HG03103 (cell line): ENCODE data around the gene LINC01488.

Experiments used
- ATAC-seq: cut with Tn5 transposase; IDR thresholded peaks from one replicate; pipeline ENCODE4 v1.9.1; 2021; ENCODE audit warnings: low read depth; ENCODE audit not compliant: unreplicated experiment

LINC01488 gene

DNA sequence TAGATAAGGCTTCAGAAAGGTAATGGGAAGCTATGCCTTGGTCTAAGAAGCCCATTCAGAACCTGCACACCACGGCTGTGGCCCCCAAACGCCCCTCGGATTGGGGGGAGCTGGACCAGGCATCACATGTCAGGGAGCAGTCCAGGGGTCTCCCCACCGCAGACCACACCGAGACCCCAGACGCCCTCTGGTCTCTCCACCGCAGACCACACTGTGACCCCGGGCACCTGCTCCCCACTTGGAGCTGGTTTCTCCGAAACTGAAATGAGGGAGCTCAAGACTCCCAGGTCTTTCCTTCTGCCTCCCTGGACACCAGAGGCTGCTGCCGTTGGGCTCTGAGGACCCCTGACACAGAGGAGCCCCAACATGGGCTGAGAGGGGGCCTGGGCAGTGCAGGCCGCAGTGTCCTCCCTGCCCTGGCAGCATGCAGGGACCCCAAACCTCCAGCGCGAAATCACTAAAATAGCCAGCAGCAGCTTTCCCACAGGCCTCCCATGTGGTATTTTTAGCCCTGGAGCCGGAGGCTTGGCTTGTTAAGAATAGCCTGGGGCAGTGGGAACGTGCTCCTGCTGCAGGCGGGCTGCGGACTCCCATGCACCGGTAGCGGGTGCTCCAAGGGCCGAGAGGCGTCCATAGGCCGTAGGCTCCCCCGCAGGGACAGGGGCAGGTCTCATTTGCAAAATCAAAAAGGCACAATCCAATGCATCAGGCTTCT lies 7.7 kb downstream of the LINC01488 start:
- no peak for ATAC-seq

DNA sequence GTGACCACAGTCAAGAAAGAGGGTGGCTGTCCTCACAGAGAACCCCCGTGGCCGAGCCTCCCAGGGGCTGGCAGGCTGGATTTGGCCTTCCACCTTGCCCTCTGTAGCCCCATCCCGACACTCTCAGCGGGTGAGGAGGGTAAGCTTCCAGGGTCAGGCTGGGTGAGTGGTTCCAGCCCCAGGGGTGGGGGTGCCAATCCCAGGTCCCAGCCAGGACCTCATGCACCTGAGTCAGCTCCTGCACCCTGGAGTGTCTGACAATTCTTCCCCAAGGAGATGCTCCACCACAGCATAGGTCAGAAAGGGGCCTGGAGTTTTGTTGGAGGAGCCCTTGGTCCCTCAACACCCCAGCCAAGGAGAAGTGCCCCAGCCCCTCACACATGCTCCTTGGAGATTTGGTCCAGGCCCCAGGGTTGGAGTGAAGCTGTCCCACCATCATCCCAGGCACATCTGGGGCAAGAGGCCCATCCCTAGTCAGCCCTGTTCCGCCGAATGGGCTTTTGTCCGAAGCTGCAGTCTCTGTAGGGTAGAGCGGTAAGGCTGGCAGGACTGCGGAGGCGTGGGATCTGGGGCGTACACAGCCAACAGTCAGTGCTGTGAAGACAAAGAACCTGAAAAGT lies 8.4 kb downstream of the LINC01488 start:
- ATAC-seq = no peak

DNA sequence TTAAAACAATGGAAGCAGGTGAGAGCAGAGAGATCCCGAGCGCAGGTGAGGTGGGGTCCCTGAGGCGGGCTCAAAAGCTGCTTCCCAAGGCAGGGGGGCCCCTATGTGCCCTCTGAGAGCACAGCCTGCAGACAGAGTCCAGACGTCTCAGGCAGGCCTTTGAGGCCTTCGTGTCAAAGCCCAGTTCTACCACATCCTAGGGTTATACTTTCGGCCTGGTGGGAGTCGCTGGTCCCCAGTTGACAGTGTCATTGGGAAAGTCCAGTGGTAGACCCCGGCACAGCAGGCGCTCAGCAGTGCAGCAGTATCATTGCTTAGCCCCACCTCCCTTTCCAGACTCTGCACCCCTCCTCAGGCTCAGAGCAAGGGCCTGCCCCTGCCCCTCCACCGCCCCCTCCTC lies 9.1 kb downstream of the LINC01488 start:
- ATAC-seq = no peak

DNA sequence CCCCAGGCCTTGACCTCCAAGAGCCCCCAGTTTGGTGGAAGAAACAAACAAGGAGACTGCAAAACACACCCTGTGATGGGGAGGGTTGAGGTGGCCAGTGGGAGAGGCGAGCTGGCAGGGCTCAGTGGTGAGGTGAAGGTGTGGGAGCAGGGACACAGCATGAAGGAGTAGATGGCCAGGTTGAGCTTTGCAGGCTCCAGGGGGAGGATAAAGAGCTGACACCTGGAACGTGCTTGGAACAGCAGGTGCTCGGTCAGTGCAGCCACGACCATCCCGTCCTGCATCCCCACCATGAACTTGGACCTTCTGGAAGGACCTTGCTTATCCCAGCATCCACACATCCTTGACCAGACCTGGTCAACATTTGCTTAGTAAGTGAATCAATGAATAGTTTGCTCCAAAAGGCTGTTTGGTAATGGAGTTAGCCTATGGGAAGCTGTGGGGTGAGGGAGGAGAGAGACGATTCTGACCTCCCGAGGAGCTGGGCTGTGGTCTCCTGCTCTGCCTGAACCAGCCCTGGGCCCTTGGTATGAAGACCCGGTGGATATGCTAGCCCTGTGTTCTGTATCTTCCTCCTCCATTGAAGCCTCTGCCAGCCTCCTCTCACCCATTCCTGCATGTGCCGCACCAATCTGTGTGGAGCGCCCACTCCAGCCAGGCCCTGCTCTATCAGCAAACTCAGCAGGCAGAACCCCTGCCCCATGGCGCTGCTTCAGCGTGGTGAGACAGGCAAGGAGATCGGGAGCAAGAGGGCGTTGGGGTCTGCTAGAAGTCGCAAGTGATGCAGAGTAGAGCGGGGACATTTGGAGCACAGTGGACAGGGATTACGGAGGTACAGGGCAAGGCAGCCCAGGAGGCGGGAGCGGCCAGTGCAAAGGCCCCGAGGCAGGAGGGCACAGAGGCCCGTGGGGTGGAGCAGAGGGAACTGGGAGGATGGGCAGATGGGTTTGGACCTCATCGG lies 9.9 kb downstream of the LINC01488 start:
- no peak for ATAC-seq

DNA sequence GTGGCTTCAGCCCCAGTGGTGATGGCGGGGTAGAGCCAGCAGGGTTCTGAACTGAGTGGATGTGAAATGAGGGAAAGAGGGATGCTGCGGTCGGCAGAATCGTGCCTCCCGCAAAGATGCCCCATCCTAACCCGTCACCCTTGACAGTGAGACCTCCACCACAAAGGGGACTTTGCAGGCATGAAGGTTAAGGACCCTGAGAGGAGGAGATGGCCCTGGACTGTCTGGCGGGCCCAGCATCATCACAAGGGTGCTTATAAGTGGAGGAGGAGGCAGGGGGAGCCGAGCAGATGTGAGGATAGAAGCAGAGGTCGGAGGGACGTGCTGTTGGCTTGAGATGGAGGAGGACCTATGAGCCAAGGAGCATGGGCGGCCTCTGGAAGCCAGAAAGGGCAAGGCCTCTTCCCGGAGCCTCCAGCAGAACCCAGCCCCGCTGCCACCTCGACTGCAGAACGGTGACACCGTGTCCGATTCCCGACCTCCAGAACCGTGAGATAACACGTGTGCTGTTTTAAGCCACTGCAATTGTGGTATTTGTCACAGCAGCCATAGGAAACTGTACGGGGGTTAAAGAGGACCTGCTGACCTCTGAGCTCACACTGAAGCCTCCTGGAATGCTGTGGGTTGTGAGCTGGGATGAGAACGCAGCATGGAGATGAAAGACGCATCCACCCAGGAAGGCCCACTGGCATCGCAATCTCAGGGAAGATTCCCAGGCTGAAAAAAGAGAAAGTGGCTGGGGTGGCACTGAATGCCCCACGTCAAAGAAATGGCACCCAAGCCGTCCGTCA lies 10.9 kb downstream of the LINC01488 start:
- ATAC-seq = no peak

DNA sequence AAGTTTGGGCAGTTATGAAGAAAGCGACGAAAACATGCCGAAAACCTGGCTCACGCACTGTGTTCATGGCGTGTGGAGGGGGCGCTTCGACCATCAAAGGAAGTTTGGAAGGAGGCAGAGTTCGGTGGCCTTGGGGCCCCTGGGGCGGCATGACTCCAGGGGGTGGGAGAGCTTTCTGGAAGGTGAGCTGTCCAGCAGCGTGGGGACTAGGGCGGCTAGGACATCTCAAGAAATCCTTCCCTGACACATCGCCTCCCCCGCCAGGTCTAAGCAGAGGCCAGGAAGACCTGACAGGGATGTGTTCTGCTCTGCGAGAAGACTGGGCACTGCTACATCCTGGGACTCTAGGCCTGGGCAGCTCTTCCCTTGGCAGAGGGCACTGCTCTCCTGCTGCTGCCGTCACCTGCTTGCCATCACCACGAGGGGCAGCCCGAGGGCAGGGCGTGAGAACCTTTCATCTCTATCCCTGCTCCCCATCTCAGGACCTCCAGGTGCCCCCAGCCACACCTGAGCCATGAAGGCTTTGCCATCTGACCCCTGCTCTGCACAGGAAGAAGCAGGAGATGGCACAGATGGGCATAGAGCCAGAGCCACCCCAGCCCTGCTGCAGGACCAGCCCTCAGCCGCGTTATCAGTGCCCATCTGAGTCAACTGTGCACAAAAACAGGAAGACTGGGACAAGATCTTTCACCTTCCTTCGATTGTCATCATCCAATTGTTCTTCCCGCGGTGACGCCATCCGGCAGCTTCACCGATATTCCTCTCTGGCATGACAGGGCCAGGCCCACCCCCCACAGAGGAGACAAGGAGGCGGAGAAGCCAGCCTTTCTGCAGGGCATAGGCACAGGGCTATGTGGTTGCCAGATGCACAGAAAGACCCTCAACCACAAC lies 12.7 kb downstream of the LINC01488 start:
- no peak for ATAC-seq

DNA sequence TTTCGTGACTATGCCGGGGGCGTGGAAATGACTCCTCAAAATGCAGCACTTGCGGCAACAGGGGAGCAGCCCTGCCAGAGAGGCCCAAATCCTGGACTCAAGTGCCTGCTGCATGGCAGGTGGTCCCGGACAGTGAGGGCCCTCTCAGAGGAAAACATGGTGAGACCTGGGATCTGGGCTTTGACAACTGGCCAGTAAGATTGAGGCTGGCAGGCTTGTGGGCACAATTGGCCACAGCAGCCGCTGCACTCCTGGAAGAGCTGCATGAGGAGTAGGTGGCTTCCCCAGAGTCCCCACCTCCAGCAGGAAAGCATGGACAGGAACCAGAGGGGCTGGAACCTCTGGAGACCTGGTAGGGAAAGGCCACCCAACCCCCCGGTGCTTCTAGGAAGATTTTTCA lies 13.4 kb downstream of the LINC01488 start:
- ATAC-seq = no peak

DNA sequence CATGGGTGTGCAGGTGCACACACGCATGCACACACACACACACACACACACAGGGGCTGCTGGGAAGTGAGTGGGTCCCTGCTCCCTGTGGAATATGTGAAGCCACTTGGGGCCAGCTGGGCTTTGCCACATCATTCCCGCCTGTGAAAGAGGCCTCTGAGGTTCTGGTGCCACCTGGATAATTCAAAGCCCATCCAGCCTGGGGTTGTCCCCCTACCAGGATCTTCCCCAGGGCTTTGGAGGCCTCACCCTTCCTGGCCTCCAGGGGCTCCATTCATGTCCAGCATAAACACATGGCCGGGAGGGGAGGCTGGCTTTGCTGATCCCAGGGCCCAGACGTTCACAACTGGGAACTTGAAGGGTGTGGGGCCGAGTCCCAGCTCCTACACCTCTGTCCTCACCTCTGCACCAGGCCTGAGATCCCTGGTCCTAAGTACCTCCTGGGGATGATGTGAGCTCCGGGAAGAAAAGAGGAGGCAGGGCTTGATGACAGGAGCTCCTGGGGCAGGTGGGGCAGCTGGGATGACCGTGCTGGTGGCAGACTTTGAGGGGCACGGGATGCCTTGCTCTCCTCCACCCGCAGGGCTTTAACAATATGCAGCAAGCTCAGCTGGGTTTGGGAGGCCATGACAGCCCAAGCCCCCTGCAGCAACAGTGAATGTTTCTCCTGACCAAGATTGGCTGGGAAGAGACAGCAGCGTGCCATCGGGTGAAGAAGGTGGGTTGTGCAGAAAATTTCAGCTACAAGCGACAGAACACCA lies 14.2 kb downstream of the LINC01488 start:
- ATAC-seq = no peak

DNA sequence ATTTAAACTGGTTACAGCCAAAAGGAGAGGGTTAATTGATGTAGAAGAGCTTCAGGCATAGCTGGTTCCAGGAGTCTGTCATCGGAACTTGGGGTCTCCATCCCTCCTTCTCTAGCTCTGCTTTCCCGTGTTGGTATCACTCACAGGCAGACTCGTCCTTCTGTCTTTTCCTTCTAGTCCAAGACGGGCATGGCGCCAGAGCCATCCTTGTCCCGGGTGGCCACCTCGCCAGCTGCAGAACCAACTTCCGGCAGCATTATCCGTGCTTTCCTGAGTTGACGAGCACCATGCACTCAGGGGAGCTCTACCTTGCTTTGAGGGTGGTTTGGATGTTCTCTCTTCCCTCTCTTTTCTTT lies 14.7 kb downstream of the LINC01488 start:
- no peak for ATAC-seq

DNA sequence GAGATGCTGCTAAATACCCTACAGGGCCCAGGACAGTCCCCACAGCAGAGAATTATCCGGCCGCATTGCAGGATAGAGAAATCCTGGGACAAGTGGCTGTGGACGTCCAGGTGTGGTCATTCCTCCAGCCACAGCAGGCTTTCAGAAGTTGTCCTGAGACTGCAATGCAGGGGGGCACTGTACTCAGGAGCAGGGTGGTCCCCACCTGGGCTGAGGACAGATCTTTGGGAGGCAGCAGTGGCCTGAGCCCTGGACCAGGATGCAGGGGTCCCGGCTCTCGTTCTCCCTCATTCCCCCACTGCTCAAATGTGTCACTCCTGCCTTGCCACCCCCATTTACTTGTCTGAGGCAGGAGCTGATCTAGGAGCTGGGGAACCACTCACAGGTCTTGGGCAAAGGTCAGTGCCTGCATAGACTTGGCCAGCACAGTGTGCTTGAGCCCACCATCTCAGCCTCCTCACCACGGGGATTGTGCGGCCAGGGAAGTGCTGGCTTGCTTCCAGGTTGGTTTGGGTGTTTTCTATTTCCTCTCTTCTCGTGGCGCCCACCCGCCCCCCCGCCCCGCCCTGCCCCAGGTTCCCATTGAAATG lies 15.3 kb downstream of the LINC01488 start:
- ATAC-seq = no peak

DNA sequence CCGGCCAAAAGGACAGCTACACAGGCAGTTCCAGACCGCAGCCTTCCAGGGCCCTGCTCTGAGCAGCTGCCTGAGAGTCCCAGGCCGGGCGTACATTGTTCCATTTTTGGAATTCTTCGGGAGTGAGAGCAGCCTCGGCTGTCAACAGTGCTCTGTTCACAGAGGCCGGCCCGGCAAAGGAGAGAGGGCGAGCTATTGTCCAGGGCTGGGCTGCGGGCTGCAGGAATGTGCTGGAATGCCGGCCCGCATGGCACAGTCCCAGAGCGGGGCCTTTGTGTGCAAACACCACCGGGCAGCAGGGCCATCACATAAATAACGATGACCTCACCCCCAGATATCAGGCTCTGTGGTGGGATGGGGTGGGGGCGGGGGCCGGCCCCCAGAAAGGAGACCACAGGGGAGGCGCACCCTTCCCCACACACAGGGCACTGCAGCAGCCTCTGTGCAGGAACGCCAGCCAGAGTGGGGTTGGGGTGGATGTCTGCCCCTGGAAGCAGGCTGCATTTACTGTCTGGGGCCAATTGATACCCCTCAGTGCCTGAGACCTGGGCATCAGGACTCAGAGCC lies 15.8 kb downstream of the LINC01488 start:
- no peak for ATAC-seq

DNA sequence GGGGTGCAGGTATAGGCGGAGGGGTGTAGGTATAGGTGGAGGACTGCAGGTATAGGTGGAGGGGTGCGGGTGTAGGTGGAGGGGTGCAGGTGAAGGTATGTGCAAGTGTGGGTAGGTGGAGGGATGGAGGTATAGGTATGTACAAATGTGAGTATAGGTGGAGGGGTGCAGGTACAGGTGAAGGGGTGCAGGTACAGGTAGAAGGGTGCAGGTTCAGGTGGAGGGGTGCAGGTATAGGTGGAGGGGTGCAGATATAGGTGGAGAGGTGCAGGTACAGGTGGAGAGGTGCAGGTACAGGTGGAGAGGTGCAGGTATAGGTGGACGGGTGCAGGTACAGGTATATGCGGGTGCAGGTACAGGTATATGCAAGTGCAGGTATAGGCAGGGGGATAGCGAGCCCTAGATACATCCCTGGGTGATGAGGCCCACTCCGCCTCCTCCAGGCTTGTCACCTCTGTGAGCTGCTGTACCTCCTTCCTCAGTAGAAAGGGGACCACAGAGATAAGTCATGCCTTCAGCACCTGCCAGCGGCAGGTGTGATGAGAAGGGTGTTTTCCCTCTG lies 17.2 kb downstream of the LINC01488 start:
- ATAC-seq = no peak

DNA sequence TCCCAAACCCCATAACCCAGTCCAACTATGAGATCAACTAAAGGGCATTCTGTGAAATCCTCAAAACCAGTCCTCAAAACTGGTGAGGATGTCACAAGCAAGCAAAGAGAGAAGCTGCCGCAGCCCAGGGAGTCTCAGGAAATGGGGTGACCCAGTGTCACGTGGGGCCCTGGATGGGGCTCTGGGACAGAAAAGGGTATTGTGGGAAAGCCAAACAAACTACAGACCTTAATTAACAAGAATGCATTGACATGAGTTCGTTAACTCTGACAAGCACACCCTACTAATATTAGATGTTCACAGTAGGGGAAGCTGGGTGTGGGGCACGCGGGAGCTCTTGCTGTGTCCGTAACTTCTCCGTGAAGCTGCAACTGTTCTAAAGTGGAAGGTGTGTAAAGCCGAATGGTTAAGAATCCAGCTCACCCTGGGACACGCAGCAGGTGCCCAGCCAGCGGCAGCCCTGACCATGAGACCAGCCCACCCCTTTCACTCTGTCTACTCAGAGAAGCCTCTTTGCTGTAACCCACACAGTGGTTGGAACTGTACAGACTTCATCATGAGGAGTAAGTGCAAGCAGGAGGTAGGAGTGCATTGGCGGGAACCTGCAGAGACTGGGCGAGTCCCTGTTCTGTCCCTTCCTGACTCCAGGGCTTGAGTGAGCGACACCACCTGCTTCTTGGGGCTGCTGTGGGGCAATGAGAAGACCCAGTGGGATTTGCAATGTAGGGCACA lies 17.9 kb downstream of the LINC01488 start:
- no peak for ATAC-seq

DNA sequence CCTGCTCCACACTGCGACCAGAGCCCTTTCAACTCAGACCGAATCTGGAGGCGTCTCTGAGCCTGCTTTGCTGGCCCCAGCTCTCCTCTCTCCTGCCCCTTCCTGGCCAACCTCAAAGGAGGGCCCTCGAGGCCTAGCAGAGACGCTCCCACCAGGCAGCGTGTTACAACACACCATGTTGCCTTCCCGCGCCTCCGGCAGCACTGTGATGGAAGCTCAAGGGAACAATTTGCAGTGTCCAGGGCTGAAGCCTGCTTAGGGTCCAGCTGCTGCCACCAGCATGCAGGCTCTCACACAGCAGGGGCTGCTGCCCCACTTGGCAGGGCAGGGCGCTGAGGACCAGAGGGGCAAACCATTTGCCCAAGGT lies 18.4 kb downstream of the LINC01488 start:
- no peak for ATAC-seq

DNA sequence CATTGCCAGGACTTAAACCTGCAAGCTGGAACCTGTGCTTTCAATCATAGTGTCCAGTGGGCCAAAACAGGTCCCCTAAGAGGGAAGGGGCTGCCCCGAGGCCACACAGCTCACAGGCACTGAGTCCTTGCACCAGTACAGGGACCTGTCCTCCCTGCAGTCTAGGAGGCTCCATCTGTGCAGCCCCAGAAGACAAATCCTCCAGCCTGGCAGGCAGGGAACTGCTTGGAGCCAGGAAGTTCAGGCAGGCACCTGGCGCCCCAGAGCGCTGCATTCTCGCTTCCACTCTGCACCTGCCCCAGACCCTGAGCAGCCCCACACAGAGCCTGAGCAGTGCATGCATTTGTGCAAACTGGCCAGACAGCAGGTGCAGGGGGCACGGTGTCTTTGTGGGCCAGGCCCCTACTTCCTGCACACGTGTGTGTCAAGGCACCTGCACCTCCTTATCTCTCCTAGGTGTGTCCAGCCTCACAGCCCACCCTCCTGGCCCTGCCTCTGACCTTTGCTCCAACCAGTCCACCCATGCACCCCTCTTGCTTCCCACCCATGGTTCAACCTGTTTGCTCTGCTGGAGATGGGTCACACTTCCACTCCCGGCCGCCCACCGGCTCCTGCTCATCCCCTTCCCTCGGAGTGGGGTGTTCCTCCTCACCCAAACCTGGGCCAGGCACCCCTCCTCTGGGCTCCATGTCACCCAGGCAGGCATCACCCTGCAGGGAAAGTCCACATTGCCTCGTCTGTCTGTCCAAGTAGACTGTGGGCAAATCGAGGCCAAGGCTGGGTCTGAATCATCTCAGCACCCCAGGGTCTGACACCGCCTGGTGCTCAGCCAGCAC lies 19.0 kb downstream of the LINC01488 start:
- ATAC-seq = no peak

DNA sequence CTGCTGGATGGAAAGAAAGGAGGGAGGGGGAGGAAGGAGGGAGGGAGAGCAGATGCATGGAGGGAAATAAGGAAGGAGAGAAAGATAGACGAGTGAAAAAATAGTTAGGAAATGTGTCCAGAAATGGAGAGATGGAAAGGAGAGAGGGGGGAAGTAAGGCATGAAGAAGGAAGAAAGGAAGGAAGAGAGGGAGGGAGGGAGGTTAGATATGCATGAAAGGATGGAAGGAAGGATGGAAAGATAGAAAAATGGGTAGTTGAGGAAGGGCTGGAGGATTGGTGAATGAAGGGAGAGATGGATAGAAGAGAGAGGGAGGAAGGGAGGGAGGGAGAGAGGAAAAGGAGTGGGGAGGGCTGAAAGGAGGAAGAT lies 19.6 kb downstream of the LINC01488 start:
- no peak for ATAC-seq
